SIG-M5 treated with dmso at 0.1 percent for 504 hours (cell line): Measurements from ENCODE around the gene FNIP1.
"Not testable (repeated sequence)": the region's sequence is repeated elsewhere in the genome, so short reads cannot be mapped to it uniquely, and the experiment has no call there.

Experiments used
- DNase-seq: peaks from one replicate; lab custom pipeline; 2025; ENCODE audit not compliant: unreplicated experiment; lab: John Stamatoyannopoulos, UW

Gene FNIP1

DNA sequence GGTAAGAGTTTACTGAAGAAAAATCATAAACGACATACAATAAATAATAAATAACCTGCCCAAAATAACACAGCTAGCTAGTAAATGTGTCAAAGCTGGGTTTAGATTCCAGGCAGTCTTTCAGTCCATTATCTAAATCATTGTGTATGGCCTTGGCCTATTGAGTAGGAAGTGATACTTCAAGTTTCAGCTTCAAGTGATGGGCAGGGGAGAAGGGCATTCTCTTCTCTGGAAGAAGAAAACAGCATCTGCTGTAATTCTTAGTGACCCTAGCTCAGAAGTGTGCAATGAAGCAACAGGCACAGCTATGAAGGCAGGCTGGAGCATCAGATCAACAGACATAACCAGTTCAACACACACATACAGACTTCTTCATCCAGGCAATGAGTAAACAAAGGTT, 42.5 kb downstream of the FNIP1 start:
- no peak for DNase-seq

DNA sequence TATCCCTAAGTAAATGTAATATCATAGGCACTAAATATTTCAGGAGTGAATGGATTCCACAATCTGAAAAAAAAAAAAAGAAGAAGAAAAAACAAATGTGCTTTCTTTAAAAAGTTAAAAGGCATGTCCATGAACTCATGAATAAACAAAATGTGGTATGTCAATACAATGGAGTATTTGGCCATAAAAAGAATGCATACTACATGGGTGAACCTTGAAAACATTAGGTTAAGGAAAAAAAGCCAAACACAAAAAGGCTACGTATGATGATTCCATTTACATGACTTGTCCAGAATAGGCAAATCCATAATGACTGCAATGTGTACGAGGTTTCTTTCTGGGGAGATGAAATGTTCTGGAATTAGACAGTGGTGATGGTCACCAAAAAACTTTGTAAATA, 45.3 kb downstream of the FNIP1 start:
- no peak for DNase-seq

DNA sequence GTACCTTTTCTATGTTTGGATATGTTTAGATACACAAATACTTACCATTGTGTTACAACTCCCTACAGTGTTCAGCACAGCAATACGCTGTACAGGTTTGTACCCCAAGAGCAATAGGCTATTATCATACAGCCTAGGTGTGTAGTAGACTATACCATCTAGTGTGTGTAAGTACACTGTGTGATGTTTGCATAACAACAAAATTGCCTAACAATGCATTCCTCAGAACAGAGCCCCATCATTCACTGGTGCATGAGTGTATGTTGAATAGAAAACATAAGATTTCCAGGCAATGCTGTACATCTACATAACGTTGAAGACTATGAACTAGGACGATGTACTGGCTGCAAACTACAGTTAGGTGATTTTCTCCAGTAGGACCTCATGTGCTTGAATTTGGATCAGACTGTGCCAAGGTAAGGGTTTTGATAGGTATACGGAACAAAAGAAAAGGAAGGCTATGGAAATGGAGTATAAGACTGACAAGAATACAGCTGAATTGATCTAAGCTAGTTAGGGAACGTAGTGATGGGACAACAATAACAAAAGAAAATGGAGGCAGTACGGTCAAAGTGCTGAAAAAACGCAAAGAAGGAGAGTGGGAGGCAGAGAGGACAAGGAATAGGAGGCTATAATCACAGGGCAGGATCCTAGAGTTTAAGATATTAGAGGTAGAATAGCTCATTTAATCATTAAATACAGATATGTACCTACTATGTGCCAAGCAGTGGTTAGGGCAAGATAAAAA, 46.9 kb downstream of the FNIP1 start:
- DNase-seq: no peak

DNA sequence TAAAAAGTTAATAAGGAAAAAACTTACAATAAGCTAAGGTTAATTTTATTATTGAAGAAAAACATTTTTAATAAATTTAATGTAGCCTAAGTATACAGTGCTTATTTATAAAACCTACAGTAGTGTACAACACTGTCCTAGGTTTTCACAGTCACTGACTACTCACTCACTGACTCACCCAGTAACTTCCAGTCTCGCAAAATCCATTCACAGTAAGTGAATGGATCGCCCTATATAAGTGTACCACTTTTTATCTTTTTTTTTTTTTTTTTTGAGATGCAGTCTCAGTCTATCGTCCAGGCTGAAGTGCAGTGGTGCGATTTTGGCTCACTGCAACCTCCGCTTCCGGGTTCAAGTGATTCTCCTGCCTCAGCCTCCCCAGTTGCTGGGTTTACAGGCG, 47.7 kb downstream of the FNIP1 start:
- no peak for DNase-seq

DNA sequence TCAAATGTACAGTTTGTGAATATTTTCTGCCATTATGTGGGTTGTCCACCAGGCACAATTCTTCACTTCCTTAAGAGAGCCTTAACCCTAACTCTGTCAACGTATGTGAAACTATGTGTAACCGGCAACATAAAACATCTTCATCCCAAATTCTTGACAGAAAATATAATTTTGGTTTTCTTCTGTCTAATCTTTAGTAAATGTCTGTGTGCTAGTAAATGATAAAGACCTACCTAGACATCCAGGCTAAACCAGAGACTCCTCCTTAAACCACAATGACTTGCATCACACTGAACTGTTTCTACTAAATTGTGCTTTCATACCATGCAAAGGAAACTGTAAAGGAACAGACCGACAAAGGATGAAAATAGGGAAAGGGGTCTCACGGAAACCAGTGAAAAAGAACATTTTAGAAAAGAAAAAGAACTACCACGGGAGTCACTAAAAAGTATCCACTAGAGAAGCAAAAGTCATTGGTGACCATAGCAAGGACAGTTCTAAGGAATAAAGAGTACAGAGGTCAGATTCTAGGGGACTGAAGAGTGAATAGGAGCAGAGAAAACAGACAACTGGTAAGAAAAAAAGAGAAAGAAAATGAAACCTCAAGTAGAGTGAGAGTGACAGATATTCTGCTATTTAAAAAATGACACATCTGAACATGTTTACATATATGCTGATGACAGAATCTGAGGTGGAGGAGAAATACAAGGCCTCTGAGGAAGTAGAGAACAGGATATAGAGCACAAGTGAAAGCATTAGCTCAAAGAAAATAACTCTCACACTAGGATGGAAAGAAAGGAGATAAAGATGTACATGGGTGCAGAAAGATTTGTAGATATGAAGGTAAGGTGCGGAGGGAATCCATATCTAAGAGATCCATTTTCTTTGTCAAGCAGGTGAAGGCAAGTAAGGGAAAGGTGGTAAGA, 49.4 kb downstream of the FNIP1 start:
- DNase-seq: peak; percentile 88

DNA sequence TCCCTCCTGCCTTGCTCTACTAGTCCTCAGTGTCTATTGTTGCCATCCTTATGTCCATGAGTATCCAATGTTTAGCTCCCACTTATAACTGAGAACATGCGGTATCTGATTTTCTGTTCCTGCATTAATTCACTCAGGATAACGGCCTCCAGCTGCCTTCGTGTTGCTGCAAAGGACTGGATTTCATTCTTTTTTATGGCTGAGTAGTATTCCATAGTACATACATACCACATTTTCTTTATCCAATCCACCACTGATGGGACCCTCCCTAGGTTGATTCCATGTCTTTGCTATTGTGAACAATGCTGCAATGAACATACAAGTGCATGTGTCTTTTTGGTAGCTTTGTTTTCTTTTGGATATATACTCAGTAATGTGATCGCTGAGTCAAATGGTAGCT, 50.4 kb downstream of the FNIP1 start:
- no peak for DNase-seq

DNA sequence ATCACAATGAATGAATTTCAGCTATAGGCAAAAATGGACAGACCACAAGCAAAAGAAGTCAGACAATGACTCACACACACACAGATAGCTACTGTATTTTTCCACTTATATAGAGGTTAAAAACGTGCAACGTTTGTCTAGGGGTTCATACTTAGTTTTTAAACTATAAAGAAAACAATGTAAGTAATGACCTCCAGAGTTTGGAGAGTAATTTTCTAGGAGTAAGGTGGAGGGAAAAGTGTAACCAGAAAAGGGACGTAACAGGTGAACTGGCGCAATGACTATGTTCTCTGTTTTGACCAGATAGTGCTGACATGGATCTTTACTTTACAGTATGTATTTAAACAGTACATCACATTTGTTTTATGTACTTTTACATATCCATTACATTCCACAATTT, 51.1 kb downstream of the FNIP1 start:
- no peak for DNase-seq

DNA sequence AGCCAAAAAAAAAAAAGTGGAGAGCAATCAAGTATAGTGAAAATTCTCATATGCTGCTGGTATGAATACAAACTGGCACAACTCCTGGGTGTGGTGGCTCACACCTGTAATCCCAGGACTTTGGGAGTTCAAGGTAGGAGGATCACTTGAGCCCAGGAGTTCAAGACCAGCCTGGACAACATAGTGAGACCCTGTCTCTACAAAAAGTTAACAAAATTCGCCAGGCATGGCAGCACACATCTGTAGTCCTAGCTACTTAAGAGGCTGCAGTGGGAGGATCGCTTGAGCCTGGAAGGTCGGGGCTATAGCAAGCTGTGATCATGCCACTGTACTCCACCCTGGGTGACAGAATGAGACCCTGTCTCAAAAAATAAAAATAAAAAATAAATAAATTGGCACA, 51.7 kb downstream of the FNIP1 start:
- DNase-seq: no peak

DNA sequence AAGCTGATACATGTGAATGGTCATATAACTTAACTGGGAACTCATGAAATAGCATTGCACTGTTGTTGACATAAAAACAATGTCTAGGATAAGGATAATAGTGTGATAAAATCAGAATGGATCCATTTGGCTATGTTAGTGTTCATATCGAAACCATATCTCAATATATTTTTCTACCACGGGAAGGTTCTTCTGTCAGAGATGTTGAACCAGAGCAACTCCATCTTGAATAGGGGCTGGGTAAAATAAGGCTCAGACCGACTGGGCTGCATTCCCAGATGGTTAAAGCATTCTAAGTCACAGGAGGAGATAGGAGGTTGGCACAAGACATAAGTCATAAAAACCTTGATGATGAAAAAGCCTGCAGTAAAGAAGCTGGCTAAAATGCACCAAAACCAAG, 56.3 kb downstream of the FNIP1 start:
- no peak for DNase-seq

DNA sequence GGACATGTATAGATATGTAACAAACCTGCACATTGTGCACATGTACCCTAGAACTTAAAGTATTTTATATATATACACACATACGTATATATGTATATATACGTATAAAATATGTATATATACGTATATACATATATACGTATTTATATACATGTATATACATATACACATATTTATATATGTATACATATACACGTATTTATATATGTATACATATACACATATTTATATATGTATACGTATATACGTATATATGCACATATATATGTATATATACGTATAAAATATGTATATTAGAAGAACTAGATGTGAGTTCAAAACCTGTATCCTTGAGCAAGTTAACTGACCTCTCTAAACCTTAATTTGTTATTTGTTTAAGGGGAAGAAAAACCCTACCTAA, 61.4 kb downstream of the FNIP1 start:
- no peak for DNase-seq

DNA sequence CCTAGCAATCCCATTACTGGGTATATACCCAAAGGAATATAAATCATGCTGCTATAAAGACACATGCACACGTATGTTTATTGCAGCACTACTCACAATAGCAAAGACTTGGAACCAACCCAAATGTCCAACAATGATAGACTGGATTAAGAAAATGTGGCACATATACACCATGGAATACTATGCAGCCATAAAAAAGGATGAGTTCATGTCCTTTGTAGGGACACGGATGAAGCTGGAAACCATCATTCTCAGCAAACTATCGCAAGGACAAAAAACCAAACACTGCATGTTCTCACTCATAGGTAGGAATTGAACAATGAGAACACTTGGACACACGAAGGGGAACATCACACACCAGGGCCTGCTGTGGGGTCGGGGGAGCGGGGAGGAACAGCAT, 61.9 kb downstream of the FNIP1 start:
- not testable (repeated sequence) for DNase-seq

DNA sequence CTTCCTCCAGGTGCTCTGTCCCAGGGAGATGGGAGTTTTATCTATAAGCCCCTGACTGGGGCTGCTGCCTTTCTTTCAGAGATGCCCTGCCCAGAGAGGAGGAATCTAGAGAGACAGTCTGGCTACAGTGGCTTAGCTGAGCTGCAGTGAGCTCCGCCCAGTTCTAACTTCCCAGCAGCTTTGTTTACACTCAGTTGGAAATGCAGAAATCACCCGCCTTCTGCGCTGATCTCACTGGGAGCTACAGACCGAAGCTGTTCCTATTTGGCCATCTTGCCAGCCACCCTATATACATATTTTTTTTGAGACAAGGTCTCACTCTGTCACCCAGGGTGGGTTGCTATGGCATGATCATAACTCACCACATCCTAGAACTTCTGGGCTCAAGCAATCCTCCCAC, 67.5 kb downstream of the FNIP1 start:
- not testable (repeated sequence) for DNase-seq

DNA sequence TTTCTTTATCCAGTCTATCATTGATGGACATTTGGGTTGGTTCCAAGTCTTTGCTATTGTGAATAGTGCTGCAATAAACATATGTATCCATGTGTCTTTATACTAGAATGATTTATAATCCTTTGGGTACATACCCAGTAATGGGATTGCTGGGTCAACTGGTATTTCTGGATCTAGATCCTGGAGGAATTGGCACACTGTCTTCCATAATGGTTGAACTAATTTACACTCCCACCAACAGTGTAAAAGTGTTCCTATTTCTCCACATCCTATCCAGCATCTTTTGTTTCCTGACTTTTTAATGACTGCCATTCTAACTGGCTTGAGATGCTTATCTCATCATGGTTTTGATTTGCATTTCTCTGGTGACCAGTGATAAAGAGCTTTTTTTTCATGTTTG, 72.7 kb downstream of the FNIP1 start:
- DNase-seq: not testable (repeated sequence)

DNA sequence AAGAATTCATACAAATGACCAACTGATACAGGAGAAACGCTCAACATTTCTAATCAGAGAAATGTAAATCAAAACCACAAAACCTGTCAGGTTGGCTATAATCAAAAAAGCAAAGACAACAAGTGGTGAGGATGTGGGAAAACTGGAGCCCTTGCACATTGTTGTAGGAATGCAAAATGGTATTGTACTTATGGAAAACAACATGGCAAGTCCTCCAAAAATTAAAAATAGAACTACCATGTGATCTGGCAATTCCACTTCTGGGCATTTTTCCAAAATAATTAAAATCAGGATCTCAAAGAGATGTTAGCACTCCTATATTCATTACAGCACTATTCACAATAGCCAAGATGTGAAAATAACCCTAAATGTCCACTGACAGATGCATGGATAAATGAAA, 76.1 kb downstream of the FNIP1 start:
- DNase-seq: no peak

DNA sequence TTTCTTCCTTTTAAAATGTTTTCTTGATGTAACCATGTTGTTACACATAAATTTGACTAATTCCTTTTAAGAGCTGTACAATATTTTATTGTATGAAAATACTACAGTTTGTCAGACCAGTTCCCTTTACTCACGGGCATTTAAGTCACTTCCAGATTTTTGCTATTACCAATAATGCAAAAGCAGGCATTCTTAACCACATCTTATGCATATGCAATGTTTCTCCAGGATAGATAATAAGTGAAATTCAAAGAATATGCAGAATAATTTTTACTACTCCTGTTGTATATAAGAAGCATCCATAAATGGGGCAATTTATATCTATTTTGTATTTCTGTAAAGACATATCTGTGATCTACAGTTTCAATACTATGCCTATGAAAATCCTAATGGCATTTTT, 77.3 kb downstream of the FNIP1 start:
- DNase-seq: no peak

DNA sequence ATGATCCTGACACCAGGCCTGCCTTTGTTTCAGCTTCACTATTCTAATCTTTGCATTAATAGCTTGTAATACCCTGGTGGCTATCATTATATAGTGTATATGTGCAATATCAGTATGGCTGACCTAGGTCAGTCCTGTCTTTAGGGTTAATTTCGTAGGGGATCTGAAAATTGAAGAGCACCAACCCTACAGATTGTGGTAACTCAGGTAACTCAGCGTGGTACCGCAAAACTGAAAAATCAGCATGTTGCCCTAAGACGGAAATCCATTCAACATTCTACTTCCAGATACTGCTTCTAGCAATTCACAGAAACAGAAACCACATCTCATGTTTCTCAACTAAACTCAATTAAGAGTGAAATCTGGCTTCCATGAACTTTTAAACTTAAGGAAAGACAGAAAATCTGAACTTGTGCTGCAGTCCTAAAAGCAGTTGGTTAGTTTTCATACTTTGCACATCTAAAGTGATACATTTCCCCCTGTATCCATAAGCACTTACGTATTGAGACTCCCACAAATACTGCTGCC, 78.3 kb downstream of the FNIP1 start:
- no peak for DNase-seq

DNA sequence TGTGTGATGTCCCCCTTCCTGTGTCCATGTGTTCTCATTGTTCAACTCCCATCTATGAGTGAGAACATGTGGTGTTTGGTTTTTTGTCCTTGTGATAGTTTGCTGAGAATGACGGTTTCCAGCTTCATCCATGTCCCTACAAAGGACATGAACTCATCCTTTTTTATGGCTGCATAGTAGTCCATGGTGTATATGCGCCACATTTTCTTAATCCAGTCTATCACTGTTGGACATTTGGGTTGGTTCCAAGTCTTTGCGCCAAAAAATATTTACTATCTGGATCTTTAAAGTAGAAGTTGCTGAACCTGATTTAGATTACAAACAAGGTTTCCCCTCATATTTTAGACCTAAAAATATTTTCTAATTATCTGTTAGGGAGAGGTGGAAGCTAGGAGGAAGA, 79.7 kb downstream of the FNIP1 start:
- not testable (repeated sequence) for DNase-seq

DNA sequence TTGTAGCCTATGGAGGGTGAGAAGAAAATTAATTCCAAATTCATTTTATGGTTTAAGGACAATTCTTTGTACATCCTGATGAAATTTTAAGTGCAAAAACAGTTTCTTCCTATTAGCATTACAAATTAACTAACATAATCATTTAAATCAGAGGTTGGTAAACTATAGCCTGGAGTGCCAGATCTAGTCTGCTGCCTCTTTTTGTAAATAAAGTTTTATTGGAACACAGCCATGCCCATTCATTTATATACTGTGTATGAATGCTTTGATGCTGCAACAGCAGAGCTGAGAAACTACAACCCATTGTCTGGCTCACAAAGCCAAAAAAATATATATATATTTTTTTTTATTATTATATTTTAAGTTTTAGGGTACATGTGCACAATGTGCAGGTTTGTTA, 80.2 kb downstream of the FNIP1 start:
- DNase-seq: no peak

DNA sequence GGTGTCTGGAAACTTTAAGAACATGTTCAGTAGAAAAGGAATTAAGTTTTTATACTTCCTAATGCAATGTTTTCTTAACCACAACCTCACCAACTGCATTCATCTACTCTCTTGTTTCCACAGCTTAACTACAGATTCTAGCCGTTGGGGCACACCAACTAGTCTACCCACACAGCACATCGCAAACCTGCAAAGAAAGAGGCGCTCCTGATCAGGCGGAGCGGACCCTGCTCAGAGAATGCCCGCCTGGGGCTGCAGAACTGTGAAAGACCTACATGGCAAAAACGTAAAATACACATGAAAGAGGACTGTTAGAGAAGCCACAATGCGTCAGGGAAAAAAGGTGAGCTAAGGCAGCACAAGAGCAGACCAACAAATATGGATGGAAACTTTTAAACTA, 86.4 kb downstream of the FNIP1 start:
- no peak for DNase-seq

DNA sequence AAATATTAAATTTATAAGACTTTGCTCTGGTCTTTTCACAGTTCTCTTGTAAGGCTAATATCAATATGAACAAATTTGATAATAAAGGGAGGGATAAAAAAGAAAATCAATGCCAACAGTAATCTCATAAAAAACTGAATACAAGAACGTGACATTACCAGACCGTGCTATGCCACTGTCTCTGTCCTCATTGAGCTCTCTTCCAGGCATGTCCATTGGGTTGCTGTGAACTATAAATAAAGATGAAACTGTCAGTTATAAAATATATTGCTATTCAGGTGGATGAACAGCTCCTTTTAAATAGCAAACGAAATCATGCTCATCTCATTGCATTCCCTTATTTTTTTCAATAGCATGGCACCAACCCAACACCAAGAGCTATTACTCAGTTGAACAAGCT, 87.8 kb downstream of the FNIP1 start:
- DNase-seq: no peak

DNA sequence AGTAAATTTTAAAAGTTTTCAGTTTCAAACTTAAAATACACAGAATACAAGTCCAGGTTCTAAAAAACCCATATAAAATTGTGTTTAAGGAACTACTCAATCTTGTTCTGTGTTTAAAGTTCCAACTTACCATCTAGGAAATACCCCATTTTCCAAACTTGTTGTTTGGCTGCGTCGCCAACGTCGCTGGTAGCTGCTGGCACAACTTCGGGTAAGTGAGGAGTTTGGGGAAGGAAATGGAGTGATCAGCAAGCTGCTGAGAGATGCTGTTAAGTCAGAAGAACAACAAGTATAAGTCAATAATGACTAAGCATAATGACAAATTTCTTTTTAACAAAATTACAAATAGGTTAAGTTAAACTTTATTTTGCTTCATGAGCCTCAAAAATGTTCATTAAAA, 90.5 kb downstream of the FNIP1 start:
- no peak for DNase-seq

DNA sequence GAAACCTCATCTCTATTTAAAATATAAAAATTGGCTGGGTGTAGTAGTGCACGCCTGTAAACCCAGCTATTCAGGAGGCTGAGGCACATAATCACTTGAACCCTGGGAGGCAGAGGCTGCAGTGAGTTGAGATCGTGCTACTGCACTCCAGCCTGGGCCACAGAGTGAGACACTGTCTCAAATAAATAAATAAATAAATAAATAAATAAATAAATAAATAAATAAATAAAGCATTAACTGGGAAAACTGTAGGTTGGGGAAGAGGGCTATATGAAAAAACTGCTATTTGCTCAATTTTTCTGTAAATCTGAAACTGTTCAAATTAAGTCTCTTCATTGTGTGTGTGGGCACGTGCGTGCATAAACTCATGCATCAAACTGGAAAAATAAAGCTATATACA, 101.9 kb downstream of the FNIP1 start:
- no peak for DNase-seq
